Stimulated activated CD8-positive, alpha-beta memory T cell treated with anti-CD3 and anti-CD28 coated beads, Interleukin-2, amount 100 ng/mL, for 48 hours (primary cell): ENCODE results near the gene KRT83.
"Not testable (repeated sequence)": the region's sequence is repeated elsewhere in the genome, so short reads cannot be mapped to it uniquely, and the experiment has no call there.

ENCODE experiments used
- DNase-seq, 2 donors: peaks; one replicate each; pipeline ENCODE4 v3.0.0-alpha.2; 2020; ENCODE audit warnings: low read depth in 2 of 2

Gene KRT83

DNA sequence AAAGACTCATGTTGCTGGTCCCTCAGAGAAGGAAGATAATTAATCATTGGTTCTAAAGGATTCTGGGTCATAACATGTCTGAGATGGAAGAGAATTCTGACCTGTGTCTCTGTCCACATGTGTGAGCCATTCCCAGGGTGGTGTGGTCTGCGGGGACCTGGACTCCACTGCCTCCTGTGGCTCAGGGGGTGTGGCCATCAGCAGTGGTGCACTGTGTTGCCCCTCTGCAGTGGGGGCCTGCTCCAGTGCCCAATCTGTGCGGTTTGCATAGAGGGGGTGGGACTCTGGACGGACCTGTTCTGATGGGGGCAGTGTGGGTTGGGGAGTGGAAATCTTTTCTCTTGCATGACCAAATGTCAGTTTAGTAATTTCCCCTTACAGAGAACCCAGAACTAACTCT, 32.6 kb upstream of the KRT83 start:
- no peak for DNase-seq

GRCh38 chr12:52352951-52353350, 31.8 kb upstream of the KRT83 start:
- no peak for DNase-seq

GRCh38 chr12:52351196-52352059, 30.2 kb upstream of the KRT83 start:
- no peak for DNase-seq

- no peak for DNase-seq
Observed at GRCh38 chr12:52350786-52351185, 29.6 kb upstream of the KRT83 start.

DNA sequence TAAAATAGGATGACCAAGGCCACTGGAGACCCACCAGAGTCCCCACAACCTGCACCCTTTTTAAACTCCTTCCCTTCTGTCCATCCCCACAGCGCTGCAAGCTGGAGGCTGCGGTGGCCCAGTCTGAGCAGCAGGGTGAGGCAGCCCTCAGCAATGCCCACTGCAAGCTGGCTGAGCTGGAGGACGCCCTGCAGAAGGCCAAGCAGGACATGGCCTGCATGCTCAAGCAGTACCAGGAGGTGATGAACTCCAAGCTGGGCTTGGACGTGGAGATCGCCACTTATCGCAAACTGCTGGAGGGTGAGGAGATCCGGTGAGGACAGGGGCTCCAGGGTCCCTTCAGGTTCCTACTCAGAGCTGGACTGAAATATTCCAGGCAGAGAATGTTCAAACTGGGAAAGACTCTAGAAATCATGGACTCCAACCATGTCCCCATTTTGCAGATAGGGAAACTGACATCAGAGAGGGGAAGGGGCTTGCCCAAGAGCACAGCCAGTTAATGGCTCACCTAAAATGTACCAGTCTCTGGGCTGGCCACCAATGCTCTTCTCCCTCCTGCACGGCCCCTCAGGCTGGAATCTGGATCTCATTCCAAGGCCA, 28.9 kb upstream of the KRT83 start:
- DNase-seq: no peak

- no peak for DNase-seq
Observed at GRCh38 chr12:52349196-52349595, 28.0 kb upstream of the KRT83 start.

DNA sequence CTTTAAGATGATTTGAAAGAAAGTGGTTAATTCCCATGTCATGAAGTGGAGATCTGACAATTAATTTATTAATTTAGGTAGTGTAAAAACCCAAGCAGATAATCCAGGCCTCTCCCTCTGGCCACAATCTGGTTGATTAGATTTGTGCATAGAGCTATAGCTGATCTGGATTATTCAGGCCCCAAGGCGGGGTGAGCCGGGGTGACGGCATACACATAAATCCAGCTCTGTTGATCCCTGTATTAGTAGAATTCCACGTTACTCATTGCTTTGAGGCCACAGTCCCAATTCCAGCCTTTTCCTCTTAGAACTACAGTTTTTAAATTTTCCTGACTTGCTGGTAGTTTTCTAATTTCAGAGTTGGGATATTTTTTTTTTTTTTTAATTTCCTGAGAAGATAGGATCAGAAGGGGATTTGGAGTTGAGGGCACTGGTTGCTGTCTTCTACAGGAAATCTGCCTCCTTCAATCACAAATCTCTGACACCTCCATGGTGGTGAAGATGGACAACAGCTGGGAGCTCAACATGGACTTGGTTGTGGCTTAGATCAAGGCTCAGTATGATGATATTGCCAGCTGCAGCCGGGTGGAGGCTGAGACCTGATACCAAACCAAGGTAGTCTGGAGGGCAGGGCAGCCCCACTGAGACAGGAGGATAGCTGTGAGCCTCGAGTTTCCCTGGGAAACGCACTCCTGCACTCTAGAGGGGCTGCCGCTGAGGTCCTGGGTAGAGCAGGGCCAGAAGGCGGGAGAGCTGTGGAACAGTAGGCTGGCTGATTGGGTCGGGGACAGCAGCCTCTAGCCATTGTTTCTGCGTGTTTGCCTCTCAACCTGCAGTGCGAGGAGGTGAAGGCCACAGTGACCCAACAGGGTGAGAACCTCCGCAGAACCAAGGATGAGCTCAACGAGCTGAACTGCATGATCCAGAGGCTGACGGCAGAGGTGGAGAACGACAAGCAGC, 26.6 kb upstream of the KRT83 start:
- no peak for DNase-seq

GRCh38 chr12:52347016-52347415, 25.8 kb upstream of the KRT83 start:
- DNase-seq: no peak

DNA sequence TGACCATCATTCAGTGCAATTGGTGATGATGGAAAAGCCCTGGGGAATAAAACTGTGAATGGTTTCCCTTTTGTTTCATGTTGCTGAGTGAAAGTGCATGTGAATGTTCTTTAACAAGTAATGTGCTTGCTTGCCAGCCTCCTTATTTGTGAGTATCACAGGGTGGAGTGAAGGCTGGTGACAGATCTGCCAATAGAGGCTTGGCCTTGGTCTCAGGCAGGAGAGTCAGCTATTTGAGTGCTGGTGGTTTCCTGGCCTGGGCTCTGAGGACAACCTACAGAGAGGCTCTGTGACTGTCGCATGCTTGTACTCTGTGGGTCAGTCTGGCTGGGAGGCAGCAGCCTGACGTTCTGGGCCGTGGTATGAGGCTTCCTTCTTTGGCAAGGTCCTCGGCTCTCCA, 25.4 kb upstream of the KRT83 start:
- no peak for DNase-seq

- not testable (repeated sequence) for DNase-seq
Observed at GRCh38 chr12:52345041-52345440, 23.8 kb upstream of the KRT83 start.

DNA sequence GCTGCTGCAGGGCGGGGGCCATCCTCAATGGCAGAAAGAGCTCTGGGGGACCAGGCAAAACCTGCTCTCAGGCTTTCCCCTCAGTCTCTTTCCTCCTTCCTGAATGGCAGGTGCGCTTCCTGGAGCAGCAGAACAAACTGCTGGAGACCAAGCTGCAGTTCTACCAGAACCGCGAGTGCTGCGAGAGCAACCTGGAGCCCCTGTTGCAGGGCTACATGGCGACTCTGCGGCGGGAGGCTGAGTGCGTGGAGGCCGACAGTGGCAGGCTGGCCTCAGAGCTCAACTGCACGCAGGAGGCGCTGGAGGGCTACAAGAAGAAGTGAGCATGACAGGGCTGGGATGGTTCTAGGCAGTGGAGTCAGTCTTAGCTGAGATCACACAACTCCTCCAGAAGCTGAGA, 22.9 kb upstream of the KRT83 start:
- DNase-seq: no peak

GRCh38 chr12:52343550-52343949, 22.4 kb upstream of the KRT83 start:
- no peak for DNase-seq

DNA sequence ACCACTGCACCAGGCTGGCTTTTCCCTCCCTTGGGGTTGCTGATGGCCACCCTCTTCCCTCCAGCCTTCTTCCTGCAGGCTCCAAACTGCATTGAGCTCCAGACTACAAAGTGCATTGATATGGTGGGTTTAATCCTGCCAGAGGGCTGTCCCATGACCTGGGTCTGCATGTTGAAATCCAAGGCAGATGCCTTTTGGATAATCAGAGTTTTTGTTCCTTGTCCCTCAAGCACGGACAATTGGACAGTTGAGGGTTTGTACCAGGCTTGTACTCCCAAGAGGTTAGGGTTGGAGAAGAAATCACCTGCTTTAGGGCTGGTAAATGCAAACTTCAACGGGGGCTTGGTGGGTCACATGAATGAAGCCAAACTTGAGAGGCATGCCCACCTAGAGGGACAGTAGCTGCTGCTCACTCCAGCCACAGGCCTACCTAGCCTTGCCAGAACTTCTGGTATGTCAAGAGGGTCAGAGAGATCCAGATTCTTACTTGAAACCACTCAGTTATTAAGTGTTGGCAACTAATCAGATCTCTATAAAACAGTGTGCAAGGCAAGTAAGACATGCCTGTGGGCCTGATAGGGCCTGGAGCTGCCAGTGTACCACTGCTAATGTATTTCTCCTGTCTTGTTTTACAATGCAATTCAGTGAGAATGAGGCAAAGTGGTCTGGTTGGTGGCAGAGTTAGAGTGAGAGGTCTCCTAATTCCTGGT, 21.7 kb upstream of the KRT83 start:
- DNase-seq: no peak

GRCh38 chr12:52341066-52341580, 19.9 kb upstream of the KRT83 start:
- no peak for DNase-seq

- DNase-seq: no peak
Observed at GRCh38 chr12:52338241-52338960, 17.2 kb upstream of the KRT83 start.

DNA sequence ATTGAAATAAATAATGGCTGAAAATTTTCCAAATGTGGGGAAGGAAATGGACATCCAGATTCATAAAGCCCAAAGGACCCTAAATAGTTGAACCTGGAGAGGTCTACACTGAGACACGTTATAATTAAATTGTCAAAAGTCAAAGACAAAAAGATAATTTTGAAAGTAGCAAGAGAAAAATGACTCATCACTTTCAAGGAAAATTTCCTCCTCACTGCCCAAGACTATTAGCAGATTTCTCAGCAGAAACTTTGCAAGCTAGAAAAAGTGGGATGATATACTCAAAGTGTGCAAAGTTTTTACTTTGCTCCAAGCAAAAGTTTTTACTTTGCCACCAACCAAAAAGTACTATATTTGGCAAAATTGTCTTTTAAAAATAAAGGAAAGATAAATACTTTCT, 15.9 kb upstream of the KRT83 start:
- DNase-seq: no peak

DNA sequence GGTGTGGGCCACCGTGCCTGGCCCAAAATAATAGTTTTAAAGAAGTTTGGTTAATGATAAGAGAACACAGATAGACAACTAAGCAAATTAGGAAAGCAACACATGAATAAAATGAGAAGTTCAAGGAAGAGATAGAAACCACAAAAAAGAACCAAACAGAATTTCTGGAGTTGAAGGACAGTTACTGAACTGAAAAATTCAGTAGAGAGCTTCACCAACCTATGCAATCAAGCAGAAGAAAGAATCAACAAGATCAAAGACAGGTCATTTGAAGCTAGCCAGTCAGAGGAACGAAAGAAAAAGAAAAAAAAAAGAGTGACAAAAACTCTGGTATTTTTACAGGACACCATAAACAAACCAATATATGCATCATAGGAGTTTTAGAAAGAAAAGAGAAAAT, 15.4 kb upstream of the KRT83 start:
- DNase-seq: no peak

GRCh38 chr12:52335598-52336262, 14.5 kb upstream of the KRT83 start:
- no peak for DNase-seq

DNA sequence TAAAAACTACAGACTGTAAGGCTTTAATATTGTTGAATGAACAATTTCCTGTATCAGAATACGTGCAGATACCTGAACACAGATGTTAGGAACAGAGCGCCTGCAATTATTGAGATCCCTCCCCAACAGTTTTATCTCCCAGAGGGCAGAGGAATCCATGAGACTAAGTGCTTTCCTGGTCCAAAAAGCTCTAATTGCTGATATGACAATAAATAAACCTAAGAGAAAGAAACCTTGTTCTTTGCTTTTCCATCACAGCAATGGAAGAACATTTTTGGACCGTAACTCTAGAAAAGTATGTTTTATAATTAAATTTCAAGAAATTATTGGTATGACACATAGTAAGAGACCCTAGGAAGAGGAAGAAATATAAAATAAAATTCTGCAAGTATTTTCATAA, 13.0 kb upstream of the KRT83 start:
- DNase-seq: no peak

GRCh38 chr12:52333321-52333720, 12.1 kb upstream of the KRT83 start:
- DNase-seq: no peak
